GM19035 (cell line): ENCODE measurements around the gene PIGB.
"Not testable (repeated sequence)": the region's sequence is repeated elsewhere in the genome, so short reads cannot be mapped to it uniquely, and the experiment has no call there.

Source experiments
- ATAC-seq: cut with Tn5 transposase; IDR thresholded peaks from one replicate; pipeline ENCODE4 v1.9.1; 2021; ENCODE audit not compliant: unreplicated experiment

Gene PIGB

DNA sequence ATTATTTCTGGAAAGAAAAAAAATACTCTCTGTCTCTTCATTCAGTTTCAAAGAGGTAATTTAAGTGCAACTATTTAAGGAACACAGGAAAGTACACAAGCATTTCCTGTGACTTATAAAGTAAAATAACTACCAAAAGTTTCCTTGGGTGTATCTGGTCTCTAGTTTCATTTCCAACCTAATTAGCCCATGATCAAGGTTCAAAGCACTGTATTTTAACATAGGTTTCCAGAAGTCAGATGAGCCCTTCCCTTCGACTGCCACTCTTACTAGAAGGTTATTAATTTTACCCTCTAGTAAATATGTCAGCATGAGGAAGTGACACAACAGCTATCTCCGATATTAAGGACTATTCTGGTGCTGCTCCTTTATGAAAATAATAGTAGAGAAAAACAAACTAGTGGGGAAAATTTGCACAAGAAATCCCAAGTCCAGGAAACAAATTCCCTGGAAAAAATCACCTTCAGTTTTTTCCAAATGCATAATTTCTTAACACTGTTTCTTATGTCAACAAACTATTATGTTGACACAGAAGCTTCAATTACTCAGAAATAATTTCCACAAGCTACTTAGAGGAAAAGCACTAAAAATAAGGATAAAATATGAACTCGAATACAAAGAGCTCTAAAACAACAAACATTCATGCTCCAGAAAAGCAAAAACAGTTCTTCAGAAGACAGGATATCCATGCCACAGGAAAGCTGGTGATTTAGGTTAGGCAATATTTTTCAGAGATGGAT, 53.8 kb downstream of the PIGB start:
- ATAC-seq, result peak; percentile 57

DNA sequence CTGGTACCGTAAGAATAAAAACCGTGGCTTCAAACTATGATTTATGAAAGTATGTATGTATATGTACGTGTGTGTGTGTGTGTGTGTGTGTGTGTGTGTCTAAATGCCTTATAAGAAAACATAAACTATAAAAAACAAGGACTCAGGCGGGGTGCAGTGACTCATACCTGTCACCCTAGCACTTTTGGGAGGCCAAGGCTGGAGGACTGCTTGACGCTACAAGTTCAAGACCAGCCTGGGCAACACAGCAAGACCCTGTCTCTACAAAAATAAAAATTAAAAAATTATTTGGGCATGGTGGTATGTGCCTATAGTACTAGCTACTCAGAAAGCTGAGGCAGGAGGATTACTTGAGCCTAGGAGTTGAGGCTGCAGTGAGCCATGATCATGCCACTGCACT, 60.1 kb downstream of the PIGB start:
- ATAC-seq, result no peak

DNA sequence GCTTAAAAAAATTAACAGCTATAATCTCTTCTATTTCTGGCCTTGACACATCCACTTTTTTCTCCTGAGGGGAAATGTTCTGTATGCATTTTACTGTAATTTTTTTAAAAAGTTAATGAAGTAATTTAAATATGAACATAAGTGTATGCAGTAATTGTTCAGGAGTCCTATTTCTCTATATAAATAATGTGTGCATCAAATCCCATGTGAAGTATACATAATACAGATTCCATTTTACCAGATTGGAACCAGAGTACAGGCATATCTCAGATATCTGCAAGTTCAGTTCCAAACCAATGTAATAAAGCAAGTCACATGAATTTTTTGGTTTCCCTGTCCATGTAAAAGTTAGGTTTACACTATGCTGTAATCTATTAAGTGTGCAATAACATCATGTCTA, 62.6 kb downstream of the PIGB start:
- ATAC-seq, result no peak

DNA sequence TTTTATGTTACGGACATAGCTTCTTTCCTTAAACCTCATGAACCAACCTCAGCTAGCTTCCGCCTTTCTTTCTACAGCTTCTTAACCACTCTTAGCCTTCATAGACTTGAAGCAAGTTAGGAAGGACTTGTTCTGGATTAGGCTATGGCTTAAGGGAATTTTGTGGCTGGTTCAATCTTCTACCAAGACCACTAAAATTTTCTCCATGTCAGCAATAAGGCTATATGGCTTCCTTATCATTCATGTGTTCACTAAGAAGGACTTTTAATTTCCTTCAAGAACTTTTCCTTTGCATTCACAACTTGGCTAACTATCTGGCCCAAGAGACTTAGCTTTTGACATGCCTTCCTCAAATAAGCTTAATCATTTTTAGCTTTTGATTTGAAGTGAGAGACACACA, 64.7 kb downstream of the PIGB start:
- ATAC-seq, result no peak

DNA sequence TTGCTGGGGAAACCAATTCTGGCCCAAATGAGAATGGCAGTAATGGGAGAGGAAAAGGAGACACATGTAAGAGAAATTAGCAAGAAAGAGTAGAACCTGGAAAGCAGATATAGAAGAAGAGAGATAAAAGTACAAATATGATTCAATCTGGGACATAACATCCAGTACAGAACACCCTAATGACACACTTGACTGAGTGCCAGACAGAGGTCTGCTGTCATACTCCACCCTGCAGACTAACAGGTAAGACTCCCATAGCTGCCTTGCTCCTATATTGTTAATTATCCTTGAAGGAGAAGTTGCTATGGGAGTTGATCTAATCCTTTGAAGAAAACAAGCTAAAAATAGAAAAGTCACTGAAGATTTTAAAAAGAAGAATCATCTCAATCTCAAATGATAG, 68.0 kb downstream of the PIGB start:
- no peak for ATAC-seq

DNA sequence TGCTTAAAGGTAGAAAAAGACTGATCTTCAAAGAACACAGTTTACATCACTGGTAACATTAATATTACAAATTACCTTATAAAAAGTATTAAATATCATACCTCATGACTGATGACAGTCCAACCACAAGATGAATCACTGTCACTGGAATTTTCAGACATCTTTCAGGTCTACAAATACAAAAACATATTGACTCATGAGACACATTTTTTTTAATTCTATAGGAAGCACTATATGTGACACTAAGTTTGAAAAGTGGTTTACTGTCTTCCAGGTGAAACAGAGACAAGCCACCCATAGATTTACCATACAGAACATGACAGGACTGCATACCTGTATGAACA, 70.2 kb downstream of the PIGB start:
- no peak for ATAC-seq

DNA sequence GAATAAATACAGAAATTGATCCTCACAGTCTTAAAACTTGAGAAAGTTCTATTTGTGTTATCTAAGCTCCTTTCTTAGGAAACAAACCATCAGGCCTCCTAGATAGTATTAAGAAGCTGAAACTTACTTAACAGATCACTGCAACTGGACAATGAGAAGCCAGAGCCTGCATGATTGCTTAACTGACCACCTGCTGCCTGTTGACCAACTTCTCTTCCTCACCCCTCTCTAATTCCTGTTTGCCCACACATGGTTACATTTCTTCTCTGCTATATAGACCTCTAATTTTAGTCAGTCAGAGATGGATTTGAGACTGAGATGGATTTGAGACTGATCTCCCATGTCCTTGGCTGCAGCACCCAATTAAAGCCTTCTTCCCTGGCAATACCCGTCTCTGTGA, 75.7 kb downstream of the PIGB start:
- ATAC-seq, result no peak

DNA sequence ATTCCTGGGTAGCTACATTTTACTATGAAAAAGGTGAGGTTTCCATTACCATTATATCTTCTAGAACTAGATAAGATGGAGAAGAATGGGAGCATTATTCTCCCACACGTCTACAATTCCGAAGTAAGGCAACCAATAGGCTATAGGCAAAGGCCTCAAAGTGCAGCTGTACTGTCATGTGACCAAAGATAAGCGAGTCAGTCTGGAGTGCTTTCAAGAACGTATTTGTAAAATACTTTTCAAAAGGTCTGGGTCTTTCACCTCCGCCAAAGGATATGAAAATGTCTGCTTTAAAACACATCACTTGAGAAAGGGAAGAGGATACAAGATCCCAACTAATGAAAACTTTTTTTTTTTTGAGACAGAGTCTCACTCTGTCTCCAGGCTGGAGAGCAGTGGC, 79.2 kb downstream of the PIGB start:
- no peak for ATAC-seq

DNA sequence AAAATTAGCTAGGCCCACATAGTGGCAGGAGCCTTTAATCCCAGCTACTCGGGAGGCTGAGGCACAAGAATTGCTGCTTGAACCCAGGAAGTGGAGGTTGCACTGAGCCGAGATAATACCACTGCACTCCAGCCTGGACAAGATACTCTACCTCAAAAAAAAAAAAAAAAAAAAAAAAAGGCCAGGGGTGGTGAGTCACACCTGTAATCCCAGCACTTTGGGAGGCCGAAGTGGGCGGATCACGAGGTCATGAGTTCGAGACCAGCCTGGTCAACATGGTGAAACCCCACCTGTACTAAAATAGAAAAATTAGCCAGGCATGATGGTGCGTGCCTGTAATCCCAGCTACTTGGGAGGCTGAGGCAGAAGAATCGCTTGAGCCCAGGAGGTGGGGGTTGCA, 81.0 kb downstream of the PIGB start:
- ATAC-seq, result not testable (repeated sequence)

DNA sequence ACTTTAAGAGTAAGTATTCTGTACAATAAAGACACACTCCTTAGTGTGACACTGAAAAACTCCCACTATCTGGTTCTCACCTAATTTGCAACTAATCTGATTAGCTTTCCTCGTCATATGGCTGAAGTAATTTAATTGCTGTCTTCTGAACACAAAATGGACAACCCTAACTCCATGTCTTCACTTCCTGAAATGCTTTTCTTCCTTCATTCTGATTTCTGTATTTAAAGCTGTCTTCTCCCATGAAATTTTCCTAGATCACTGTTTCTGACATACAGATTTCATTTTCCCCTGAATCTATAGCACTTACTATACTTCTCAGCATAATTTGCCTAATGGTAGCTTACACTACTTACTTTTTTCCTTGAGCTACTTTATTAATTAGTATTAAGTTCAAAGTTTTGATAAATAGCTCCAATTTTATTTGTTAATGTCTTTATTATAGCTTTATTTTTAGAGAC, 82.8 kb downstream of the PIGB start:
- ATAC-seq, result no peak

DNA sequence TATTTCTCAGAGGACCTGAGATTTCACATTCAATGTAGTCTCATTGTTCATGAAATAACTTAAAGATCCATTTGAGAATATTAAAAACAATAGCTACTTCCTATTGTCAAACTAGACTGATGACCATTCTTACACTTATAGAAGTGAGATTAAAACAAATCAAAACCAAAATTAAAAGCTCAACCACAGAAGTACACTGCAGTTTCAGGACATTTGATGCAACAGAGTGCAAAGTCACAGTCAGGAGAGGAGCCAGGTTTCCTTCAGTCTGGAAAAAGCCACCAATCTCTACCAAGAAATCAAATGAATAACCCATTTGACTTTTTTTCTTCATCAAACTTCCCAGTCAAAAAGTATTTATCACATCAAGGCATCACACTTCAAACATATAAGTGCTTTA, 83.7 kb downstream of the PIGB start:
- no peak for ATAC-seq

DNA sequence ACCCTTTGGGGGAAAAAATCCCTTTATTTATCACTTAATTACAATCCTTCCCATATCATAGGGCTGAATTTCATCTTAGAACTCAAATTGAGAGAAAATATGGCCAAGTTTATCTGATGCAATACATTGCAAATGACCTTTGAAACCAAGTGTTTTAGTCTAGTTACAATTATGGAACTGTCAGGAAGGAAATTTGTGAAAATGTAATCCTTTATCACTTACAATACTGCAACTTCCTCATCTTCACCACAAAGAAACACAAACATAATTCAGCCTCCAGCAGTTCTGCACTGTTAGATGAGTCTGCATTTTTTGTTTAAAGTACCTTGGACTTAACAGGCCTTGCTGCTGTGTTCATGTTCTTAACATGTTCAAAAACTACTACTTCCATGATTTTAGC, 84.5 kb downstream of the PIGB start:
- no peak for ATAC-seq
